SHP77 treated with DMSO at 0.1 percent for 48 hours (cell line): ENCODE results near the gene MSANTD3.
A peak's percentile ranks its signal among the peaks of the same experiment; 100 is the strongest.
"Not testable (repeated sequence)": the region's sequence is repeated elsewhere in the genome, so short reads cannot be mapped to it uniquely, and the experiment has no call there.

Experiments used
- DNase-seq: peaks from one replicate; lab custom pipeline; 2025; lab: John Stamatoyannopoulos, UW

MSANTD3 gene, protein sequence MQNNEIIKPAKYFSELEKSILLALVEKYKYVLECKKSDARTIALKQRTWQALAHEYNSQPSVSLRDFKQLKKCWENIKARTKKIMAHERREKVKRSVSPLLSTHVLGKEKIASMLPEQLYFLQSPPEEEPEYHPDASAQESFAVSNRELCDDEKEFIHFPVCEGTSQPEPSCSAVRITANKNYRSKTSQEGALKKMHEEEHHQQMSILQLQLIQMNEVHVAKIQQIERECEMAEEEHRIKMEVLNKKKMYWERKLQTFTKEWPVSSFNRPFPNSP

DNA sequence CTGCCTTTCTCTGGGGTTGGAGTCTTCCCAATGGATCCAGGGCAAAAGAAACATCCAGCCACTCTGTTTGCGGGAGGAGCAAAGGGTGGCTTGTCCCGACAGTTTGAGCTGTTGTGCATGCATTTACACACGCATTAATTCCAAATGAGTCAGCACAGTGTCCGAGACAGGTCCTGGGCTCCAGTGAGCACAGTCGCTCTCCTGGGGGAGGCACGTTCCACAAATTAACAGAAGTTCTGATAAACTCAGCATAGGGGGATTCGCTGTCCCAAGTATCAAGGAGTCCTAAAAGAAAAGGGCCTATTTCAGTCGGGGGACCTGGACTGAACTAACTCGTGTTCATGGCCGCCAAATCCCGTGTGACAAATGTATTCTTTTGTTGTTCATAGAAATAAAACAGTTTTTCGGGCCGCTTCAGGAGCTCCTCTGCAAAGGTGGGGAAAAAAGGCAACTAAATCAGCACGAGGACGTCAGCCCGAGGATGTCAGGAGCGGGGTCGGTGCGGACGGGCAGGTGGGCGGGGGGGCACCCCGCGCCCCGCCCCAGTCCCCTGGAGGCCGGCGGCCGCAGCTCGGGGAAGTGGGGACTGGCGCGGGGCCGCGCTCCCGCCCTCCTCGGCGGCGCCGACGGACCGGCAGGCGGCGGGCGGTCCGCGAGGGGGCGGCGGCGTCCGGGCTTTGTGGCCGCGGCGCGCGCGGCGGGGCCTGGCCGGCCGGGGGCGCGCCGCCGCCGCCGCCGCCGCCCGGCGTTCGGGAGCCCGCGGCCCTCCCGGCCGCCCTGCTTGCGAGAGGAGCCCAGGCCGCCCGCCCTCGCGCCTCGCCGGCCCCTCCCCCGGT, at the start of gene MSANTD3:
Gene MSANTD3, plus strand, starts transcription at position 614 of the 836 bp plus-strand sequence. CDS start 14,796 bp downstream, outside the sequence.
- DNase-seq: no peak

DNA sequence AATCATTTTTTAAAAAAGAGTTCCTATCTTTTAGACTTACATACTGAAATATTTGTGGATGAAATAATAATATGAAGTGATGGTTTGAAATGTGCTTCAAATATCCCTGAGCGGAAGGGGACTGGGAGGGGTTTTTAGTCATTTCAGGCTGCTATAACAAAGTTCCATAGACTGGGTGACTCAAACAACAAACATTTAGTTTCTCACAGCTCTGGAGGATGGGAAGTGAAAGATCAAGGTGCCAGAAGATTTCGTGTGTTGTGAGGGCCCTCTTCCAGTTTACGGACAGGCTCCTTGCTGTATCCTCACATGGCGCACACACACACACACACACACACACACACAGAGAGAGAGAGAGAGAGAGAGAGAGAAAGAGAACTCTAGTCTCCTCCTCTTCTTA, 47.1 kb upstream of the MSANTD3 start:
- DNase-seq: no peak

DNA sequence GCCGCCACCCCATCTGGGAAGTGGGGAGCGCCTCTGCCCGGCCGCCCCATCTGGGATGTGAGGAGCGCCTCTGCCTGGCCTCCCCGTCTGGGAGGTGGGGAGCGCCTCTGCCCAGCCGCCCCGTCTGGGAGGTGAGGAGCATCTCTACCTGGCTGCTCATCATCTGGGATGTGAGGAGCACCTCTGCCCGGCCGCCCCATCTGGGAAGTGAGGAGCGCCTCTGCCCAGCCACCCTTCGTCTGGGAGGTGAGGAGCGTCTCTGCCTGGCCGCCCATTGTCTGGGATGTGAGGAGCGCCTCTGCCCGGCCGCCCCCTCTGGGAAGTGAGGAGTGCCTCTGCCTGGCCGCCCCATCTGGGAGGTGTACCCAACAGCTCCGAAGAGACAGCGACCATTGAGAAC, 34.0 kb upstream of the MSANTD3 start:
- DNase-seq: not testable (repeated sequence)

DNA sequence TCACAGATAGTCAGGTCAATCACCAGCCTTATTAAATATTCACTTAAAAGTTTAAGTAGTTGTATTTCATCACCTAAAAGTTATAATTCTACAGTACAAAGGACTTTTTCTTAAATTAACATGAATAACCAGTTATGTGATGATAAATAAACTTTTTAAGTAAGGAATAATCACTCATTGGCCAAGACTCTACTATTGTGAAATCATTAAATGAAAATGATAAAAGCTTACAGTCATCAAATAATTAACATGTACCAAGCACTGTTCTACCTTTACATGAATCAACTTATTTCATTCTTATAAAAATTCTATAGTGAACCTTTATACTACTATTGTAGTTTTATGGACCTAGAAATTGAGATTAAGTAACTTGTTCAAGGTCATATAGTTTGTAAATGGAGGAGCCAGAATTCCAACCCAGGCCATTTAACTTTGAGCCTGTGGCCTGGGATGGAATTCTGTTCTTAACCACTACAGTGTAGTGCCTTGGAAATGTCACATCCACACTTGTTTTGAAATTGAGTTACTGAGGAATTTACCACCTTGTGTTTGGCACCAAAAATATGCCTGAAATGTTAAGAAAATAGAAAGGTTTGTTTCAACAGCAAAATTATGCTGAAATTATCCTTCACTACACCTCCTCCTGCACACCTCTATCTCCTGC, 32.8 kb upstream of the MSANTD3 start:
- DNase-seq: no peak

DNA sequence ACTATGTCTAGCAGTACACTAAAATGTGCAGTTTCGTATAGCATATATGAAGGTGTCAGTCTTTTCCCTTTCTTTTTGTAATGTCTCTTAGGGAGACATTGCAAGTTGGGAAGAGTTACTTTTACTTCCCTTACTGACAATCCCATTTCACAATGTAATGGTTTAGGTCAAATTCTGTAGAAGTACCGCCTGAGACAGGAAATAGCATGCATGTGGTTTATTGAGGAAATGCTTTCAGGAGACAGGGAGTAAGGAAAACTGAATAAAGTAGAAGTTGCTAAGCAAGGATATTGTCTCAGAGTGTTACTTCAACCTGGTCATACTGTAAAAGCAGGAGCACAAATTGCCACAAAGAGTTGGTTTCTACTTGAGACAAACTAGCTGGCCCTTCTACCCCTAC, 32.1 kb upstream of the MSANTD3 start:
- no peak for DNase-seq

DNA sequence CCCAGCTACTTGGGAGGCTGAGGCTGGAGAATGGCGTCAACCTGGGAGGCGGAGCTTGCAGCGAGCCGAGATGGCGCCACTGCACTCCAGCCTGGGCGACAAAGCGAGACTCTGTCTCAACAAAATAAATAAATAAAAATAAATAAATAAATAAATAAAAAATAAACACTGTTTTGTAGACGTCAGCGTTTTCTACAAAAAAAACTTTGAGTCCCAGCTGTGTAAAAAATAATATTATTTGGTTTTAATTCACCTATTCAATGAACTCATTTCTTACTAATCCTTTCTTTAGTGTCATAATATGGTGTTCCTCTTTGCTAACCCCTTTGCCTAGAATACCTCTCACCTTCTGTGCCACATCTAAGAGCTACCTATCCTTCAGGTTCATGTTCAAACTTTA, 30.2 kb upstream of the MSANTD3 start:
- DNase-seq: no peak

DNA sequence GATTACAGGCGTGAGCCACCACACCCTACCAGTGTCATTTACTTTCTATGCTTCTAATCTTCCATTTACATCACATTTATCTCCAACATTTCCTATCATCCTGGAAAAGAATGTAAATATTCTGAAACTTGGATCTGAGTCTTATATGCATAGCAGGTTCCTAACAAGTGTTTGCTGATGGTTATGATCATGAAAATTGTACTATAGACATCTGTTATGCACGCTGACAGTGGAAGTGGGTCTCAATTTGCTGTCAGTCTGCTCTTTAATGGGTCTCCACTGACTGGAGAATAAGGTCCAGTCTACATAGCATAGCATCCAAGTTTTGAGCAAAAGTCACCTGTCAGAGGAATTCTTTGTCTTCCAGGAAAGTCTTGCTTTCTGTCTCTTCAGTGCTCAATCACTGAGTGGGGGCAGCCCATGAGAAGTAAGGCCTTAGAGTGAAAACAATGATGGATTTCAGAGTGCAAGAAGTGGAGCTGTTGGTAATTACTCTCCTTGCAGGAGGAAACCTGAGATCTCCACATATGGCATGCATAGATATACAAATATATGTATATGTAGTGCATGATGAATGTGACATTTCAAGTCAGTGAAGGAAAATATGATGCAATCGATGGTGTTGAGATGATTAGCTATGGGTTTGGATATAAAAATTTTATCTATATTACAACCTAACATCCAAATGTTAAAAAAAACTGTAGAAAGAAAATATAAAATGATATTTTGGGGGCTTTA, 29.2 kb upstream of the MSANTD3 start:
- DNase-seq: no peak

DNA sequence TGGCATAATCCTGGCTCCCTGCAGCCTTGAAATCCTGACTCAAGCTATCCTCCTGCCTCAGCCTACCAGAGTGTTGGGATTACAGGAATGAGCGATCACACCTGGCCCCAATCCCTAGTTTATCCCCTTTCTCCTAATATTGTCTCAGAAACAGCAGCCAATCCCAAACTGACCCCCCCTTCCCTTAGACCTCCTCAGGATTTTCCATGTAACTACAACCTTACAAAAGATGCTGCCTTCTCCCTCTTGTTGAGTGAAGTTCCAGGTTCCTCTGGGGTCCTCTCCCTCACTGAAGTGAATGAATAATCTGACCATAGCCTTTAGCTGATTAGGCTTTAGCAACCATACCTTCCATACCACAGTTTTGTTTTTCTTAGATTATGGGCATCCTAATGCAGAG, 25.9 kb upstream of the MSANTD3 start:
- DNase-seq: no peak

DNA sequence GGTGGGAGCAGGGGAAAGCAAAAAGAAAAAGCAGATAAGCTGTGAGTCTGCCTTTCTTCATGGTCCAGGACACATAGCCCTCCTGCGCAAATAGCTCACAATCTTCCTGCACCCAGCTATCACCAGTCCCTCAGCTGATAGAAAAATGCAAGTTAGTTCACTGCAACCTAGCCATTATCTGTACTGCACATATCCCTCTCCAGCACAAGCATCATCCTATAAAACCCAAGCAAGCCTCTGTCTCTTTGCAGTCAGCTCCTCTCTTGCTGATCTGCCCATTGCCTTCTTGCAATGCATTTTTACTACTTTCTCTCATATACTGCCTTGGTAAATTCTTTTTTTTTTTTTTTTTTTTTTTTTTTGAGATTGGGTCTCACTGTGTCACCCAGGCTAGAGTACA, 20.0 kb upstream of the MSANTD3 start:
- DNase-seq: no peak

DNA sequence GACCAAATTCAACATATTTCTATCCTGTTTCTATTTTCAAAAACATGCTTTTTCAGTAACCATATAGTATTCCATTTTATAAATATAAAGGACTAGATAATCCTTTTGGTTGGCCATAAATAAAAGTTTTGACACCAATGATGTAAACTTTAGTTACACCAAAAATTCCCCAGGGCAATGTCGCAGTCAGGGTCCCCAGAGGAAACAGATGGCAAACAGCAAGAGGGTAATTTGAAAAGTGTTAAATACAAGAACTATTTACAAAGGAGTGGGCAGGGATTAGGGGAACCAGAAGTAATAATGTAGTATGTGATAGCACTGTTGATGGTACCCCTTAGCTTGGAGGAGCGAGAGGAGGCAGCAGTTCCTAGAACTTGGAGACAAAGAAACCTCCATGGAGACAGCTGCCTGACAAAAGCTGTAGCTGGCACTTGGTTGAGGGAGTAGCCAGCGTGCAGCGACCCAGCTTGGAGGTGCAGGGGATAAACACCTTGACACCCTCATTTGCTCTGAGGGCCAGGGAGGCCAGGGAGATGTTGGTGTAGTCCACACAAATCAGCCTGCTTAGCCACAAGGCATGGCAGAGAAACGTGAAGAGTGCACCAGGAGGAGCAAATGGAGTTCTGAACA, 18.3 kb upstream of the MSANTD3 start:
- DNase-seq: no peak

DNA sequence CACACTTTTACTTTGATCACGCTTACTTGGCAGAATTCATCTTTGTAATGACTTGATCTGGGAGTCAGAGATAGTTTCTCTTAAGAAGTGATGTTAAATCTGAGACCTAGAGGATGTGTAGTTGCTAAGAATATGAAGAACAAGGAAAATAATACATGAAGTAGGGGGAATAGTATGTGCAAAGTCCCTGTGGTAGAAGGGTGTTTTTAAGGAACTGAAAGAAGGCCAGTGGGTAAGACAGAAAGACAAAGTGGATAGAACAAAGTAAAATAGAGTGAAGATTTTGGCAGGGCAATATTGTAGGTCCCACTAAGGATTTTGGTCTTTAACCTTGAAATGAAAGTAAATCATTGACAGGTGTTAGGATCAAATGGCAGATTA, 17.8 kb upstream of the MSANTD3 start:
- DNase-seq: no peak

DNA sequence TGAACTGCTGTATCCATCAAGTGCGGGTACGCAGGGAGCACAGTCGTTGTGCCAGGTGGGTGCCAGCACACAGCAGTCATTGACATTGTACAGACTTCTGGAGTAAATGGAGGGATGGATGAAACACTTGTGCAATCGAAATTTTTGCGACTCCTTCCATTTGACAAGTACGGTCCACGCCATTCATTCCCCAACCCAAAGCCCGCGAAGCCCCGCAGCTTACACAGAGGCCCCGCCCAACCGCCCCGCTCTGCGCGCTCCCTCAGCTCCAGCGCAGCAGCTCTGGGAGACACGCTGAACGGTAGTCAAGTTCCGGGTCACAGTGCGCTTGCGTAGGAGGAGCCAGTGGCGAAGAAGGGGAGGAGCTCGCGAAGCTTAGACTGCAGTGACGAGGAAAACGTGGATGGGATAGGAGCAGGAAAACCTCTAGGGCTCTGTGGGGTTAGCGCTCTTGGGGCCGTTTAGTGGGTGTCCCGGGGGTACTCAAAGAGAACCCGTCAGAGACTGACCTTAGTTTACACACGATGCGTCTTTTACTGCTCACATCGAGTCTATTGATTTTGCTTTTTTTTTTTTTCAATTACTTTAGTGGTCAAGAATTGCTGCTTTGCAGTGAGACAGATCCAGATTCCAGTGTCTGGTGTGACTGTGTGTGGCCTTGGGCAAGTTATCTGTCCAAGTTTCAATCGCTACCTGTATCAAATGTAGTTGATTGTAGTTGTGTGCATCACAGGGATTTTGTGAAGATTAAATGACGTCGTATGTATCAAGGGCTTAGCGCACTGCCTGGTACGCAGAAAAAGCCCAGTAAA, 15.3 kb upstream of the MSANTD3 start:
- peak; percentile 94 for DNase-seq

DNA sequence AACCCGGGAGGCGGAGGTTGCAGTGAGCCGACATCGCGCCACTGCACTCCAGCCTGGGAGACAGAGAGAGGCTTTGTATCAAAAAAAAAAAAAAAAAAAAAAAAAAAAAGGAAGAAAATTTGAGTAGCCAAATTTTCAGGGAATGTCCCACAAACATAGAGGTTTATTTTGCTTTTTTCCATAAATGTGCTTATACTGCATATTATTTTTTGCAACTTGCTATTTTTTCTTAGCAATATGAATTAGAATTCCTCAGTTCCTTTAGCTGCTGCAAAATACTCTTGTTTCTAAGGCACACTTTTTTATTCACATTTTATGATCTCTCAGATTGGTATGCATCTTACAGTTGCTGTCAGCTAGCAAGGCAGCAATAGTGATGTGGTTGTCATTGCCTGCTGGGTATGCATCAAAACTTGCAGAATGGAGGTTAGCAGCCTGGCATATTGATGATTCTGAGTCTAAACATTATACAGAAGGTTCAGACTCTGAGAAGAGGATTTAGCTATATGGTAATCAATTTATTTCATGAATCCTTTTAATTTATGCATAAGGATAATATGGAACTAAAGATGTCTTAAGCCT, 13.0 kb upstream of the MSANTD3 start:
- DNase-seq: no peak

DNA sequence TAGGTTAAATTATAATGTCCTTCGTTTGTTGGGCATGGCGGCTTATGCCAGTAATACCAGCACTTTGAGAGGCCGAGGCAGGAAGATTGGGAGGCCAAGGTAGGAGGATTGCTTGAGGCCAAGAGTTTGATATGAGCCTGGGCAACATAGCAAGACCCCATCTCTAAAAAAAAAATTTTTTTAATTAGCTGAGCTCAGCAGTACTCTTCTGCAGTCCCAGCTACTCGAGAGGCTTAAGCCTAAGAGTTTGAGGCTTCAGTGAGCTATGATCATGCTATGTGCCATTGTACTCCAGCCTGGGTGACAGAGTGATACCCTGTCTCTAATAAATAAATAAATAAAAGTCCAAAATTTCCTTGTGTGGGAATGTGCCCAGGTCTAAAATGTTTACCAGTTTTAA, 9.1 kb upstream of the MSANTD3 start:
- no peak for DNase-seq

DNA sequence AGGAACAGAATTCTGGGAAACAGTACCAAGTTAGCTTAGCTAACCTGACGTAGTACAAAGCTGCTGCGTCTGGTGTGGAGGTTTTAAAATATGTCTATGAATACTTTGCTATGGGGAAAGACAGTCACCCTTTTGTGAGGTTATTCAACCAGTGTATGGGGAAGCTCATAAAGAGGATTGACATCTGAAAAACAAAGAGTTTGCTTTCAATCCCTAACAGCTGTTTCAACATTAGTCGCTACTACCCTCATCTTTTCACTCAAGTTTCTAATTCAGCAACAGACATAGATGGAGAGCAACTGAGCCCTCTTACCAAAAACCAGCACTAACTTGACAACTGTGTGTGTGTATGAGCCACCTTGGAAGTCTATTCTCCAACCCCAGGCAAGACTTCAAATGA, 7.8 kb upstream of the MSANTD3 start:
- DNase-seq: no peak

DNA sequence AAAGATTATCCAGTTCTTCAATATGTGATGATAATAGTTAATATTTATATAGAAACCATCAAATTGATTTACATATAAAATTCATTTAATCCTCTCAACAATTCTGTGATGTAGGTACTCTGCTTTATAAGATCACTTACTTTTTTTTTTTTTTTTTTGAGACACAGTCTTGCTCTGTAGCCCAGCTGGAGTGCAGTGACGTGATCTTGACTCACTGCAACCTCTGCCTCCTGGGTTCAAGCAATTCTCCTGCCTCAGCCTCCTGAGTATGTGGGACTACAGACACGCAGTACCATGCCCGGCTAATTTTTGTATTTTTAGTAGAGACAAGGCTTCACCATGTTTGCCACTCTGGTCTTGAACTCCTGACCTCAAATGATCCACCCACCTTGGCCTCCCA, 5.8 kb upstream of the MSANTD3 start:
- DNase-seq: not testable (repeated sequence)

DNA sequence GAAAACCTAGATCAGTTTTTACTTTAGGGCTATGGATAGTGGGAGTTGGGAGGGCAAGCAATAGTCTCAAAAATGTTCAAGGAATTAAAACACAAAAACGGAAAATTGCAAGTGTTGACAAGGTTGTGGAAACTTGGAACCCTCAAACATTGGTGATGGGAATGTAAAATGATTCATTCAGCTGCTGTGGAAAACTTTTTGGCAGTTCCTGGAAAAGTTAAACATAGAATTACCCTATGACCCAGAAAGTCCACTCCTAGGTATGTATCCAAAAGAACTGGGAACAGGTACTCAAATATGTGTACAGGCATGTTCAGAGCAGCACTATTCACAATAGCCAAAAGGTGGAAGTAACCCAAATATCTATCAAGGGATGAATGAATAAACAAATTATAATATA, 1.2 kb upstream of the MSANTD3 start:
- DNase-seq: no peak

DNA sequence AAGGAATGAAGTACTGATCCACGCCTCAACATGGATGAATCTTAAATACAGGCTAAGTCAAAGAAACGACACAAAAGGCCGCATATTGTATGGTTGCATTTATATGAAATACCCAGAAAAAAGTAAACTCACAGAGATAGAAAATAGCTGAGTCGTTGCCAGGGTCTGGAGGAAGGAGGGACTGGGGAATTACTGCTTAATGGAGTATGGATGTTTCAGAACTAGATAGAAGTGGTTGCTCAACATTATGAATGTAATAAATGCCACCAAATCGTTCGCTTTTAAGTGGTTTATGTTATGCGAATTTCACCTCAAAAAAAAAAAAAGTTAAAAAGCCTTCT, 784 bp upstream of the MSANTD3 start:
- no peak for DNase-seq

DNA sequence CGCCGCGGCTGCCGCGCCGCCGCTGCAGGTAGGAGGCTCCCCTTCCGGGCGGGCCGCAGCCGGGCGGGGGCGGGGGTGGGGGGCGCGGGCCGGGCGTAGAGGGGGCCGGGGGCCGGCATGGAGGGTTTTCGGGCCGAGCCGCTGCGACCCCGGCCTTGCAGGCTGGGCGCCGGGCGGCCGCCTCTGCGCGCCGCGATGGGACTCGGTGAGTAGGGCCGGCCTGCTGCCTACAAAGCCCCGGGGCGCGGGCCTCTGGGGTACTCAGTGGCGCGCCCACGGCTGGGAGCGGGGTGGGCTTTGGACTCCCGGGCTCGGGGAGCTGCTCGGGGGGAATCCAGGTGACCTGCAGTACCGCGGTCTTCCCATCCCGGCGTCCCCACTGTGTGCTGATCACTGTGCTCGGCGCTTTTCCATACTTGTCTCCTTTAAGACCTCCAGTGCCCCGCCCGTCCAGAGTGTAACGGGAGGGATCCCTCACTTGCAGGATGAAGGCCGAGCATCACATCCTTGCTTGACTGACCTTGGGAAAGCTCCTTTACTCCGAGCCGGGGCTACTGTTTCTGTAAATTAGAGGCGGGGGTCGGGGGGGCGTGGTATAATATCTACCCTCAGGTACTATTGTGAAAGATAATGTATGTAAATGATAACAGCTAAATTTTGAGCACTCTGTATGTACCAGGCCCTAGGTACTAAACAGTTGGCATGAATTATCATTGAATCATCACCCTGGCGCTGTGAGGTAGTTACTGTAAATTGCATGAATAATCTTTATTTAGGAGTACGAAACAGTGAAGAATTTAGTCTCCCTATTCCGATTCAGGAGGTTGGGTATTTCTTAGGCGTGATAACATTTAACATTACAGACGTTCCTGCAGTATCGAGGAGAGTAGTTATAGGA, 672 bp downstream of the MSANTD3 start:
- peak; percentile 27 for DNase-seq
